ENCODE results near the gene EPB42. TPM values are rescaled to one million over a fixed set of nuclear protein-coding genes. Genes with fewer than 3 reads are reported as not detected.

The EPB42 gene
- total and polyA plus RNA-seq, 2 of the 4 experiments (the other 2 are of a cell fraction), result not detected

DNA sequence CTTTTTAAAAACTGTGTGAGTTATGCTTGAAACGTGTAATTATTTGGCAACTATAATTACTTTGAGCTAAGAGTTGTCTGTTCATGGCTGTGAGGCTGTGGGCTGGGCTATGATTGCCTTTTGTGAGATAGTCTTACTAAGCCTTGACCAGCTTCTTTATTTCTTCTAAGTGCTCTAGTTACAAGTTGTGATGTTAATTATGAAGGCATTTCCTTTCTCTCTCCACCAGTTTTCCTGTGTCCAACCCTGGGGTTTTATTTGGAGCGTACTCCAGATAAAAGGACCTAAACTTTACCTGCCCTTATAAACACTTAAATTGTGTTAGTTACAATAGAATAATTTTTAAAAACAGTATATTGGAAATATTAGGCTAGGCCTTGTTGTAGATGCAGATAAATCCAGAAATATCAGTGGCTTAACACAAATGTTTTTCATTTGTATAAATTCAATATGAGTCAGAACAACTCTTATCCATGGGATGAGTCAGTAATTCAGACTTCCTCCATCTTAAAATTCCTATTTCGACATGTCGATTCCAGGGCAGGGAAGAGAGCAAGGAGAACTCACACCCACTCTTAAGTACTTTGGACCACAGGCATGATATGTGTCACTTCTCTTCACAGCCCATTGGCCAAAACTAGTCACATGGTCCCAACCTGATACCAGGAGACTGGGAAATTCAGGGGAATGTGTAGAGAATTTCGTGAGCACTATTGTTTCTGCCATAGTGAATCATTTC lies 70.5 kb downstream of the EPB42 start:
- H2AK9ac ChIP-seq (replicated peaks; ENCODE audit: low read depth, low read length, poor library complexity), result no peak overlapping the region
- BruUV-seq (replicated peaks), result no TSS peak
- H3K9me1 ChIP-seq (ENCODE audit: insufficient read depth, low read length), result peaks cover 2% of the 10 kb centered on the region
- H4K8ac ChIP-seq (ENCODE audit: low read depth in 2 of 2, low read length in 2 of 2), result peak overlapping the region; percentile 14 to 75; a peak in 1 of 4 replicates
- intact Hi-C loops (cut with micrococcal nuclease), result no loop called here
- H2BK120ac ChIP-seq (ENCODE audit: low read depth, low read length), result peak overlapping the region; percentile 33; the same call in 1 of the 2 replicates
- no peak overlapping the region for H2AK5ac ChIP-seq (ENCODE audit: low read depth, low read length)
- POLR2A ChIA-PET (ENCODE audit: unreplicated experiment), result no interaction called here
- ATAC-seq (ENCODE audit: low read depth), result peak; percentile 94
- no peak overlapping the region; the same call in 1 of the 2 replicates for H3K4me2 ChIP-seq (ENCODE audit: low read depth, low read length)
- dilution Hi-C loops (cut with HindIII; ENCODE audit: low sequenced_read_pairs, unreplicated experiment), result no loop called here
- H3K9ac ChIP-seq (ENCODE audit: low read depth, low read length), result no peak overlapping the region
- H2BK5ac ChIP-seq (ENCODE audit: low read depth, low read length, poor library complexity, severe bottlenecking), result peak overlapping the region; percentile 99
- peak overlapping the region; percentile 2; the same call in 1 of the 2 replicates for H3K23ac ChIP-seq (ENCODE audit: low read depth, low read length)
- peaks cover 9% of the 10 kb centered on the region for H3K36me3 ChIP-seq (ENCODE audit: control insufficient read depth, insufficient read depth, low read length)
- H3K4me1 ChIP-seq (ENCODE audit: control insufficient read depth, insufficient read depth, low read length), result peaks cover 2% of the 10 kb centered on the region; the same call in 1 of the 2 replicates
- H3K27ac ChIP-seq (ENCODE audit: insufficient read depth, low read length), result peak overlapping the region; percentile 47; the same call in 1 of the 2 replicates
- no CpG with 5 or more reads among the region's 5 CpGs for WGBS, 2 experiments (ENCODE audit: extremely low coverage in 2 of 2, insufficient read length in 1 of 2)
- H2BK15ac ChIP-seq (ENCODE audit: low read depth, low read length), result no peak overlapping the region
- no peaks in the 10 kb centered on the region for H3K27me3 ChIP-seq (ENCODE audit: control insufficient read depth, insufficient read depth, low read length)
- H3K14ac ChIP-seq (replicated peaks; ENCODE audit: low read depth, low read length), result peak overlapping the region; percentile 10
- in situ Hi-C loops (cut with MboI; ENCODE audit: low sequenced_read_pairs), result no loop called here
- peak overlapping the region; percentile 7; the same call in 1 of the 2 replicates for H3K18ac ChIP-seq (ENCODE audit: low read depth, low read length)
- DNase-seq, result peak; percentile 98
- H3K79me1 ChIP-seq (ENCODE audit: low read depth in 1 of 2, low read length in 2 of 2), result peaks cover 0 to 5% of the 10 kb centered on the region in 2 experiments; a peak in 3 of 4 replicates
- H3K4me3 ChIP-seq (ENCODE audit: insufficient read depth, low read depth, low read length), result no peak overlapping the region
- H3K56ac ChIP-seq (ENCODE audit: extremely low read depth, insufficient read depth, low read length), result no peak overlapping the region; the same call in 1 of the 2 replicates
- no peaks in the 10 kb centered on the region for H4K20me1 ChIP-seq (ENCODE audit: insufficient read depth, low read length)
- no peaks in the 10 kb centered on the region for H3K9me3 ChIP-seq (ENCODE audit: control insufficient read depth, insufficient read depth, low read length)
- H2BK20ac ChIP-seq (ENCODE audit: low read depth, low read length), result peak overlapping the region; percentile 32; the same call in 1 of the 2 replicates
- CTCF ChIA-PET, result interaction anchor here (1.4 kb wide), 1 partner anchor 8 kb away, joined by 3 read pairs; no protein-coding TSS in a partner anchor
- H3K4ac ChIP-seq (ENCODE audit: low read depth, low read length), result peak overlapping the region; percentile 1
- no peak overlapping the region for H4K5ac ChIP-seq (ENCODE audit: low read depth, low read length)
- H4K91ac ChIP-seq (ENCODE audit: insufficient read depth, low read depth, low read length), result no peak overlapping the region
- H2AFZ ChIP-seq (replicated peaks; ENCODE audit: low read length, poor library complexity), result peak overlapping the region; percentile 35
- TF ChIP-seq RFX5 (IDR thresholded peaks at IDR 0.05; ENCODE audit: low read depth, low read length) (no peak), ELK1 (IDR thresholded peaks at IDR 0.05; ENCODE audit: borderline replicate concordance, low read depth, low read length) (no peak), MXI1 (IDR thresholded peaks at IDR 0.05; ENCODE audit: borderline replicate concordance, low read depth, low read length) (no peak), POLR2A (IDR thresholded peaks at IDR 0.05; ENCODE audit: low read depth, low read length) (no peak), CHD1 (IDR thresholded peaks at IDR 0.05; ENCODE audit: low read depth, low read length) (no peak), BHLHE40 (IDR thresholded peaks at IDR 0.05; ENCODE audit: low read depth, low read length) (no peak), RCOR1 (IDR thresholded peaks at IDR 0.05; ENCODE audit: insufficient replicate concordance, low read length) (peak; percentile 94), SMC3 (IDR thresholded peaks at IDR 0.05; ENCODE audit: low read depth, low read length) (no peak), NFE2L2 (IDR thresholded peaks at IDR 0.05; ENCODE audit: low read depth, low read length) (no peak), FOS (IDR thresholded peaks at IDR 0.05; ENCODE audit: low read depth, low read length) (peak; percentile 82), RAD21 (IDR thresholded peaks at IDR 0.05; ENCODE audit: low read length) (no peak), MAFK (IDR thresholded peaks at IDR 0.05; ENCODE audit: low read depth, low read length) (no peak), CEBPB (IDR thresholded peaks at IDR 0.05; ENCODE audit: low read depth, low read length) (peak; percentile 76; the same call in 1 of the 2 replicates)
- TF ChIP-seq, protein P1, sequence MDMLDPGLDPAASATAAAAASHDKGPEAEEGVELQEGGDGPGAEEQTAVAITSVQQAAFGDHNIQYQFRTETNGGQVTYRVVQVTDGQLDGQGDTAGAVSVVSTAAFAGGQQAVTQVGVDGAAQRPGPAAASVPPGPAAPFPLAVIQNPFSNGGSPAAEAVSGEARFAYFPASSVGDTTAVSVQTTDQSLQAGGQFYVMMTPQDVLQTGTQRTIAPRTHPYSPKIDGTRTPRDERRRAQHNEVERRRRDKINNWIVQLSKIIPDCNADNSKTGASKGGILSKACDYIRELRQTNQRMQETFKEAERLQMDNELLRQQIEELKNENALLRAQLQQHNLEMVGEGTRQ (IDR thresholded peaks at IDR 0.05; ENCODE audit: low read depth, low read length), result peak; percentile 87

Data from IMR-90 (cell line).